GM18507 (cell line): ENCODE results near the gene BCAS3.

Source experiments
- DNase-seq: peaks from one replicate; pipeline ENCODE4 v3.0.0; 2011; ENCODE audit warnings: low read depth; ENCODE audit not compliant: insufficient read length; ENCODE audit errors: extremely low spot score
- FAIRE-seq: peaks from 2 replicates; lab custom pipeline; 2011; peaks lifted over from hg19 to GRCh38; lab: Jason Lieb, UNC

Gene BCAS3

DNA sequence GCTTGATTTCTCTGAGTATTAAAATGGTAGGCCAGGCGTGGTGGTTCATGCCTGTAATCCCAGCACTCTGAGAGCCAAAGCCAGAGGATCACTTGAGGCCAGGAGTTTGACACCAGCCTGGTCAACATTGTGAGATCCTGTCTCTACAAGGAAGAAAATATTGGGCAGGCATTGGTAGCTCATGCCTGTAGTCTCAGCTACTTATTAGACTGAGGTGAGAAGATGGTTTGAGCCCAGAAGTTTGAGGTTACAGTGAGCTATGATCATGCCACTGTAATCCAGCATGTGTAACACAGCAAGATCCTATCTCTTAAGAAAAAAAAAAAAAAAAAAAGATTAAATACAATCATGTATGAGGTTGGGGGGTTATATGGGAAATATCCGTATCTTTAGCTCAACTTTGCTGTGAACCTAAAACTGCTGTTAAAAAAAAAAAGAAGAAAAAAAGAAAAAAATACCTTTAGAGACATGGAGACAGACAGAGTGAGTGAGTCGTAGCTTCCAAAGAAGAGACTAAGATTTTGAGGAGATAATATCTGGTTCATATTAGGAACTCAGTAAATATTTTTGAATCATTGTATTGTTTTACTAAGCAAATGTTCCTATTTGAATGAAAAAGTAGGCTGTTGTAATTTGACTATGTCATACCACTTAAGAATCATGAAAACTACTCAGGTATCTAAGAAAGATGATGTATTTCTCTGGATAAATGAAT lies 396.3 kb downstream of the BCAS3 start:
- DNase-seq = no peak
- FAIRE-seq = no peak

DNA sequence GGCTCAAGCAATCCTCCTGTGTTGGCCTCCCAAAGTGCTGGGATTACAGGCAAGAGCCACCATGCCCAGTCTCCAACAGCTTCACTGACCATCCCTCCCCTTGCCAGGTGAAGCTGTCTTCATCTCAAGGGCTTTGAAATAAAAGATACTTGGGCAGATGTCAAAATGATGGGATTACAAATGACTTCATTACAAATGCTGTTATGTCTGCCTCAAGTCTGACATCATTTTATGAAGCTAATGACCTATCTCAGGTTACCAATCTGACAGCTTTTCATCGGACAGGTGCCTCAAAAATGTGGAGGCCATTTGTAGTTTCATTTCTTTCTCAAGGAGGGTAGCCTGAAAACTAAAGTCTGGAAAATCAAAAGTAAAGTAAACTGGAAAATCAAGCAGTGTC lies 398.3 kb downstream of the BCAS3 start:
- FAIRE-seq (no peak), DNase-seq (no peak)

DNA sequence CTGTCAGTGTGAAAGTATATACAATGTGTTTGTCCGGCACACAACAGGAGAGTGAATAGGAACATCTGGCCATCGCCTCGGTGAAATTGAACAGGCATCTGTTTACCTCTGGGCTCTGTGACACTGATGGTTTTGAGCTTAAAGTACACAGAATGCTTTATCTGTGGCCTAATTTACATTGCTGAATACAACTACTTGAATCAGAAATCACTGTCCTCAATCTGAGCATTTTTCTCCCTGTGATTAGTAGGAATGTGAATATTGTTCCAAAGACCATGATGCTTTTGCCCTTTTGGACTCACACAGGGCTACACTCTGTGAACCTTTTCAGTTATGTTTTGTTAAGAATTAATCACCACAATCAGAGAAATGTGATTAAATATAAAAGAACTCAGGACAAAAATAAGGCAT lies 399.0 kb downstream of the BCAS3 start:
- DNase-seq = no peak
- no peak for FAIRE-seq

DNA sequence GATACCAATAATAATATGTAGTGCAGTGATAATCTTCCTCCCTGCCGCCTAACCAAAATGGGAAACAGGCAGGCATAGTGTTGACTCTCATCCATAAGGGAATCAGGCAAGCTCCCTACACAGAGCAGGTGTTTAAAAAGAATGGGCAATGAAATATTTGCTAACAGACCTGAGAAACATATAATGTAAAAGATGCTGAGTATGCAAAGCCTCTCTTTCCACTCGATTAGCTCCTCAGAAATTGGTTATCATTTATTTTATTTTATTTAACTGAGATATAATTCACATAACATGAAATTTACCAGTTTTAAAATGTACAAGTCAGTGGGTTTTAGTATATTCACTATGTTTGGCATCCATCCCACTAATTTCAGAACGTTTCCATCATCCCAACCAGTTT lies 404.3 kb downstream of the BCAS3 start:
- no peak for DNase-seq
- FAIRE-seq = no peak

DNA sequence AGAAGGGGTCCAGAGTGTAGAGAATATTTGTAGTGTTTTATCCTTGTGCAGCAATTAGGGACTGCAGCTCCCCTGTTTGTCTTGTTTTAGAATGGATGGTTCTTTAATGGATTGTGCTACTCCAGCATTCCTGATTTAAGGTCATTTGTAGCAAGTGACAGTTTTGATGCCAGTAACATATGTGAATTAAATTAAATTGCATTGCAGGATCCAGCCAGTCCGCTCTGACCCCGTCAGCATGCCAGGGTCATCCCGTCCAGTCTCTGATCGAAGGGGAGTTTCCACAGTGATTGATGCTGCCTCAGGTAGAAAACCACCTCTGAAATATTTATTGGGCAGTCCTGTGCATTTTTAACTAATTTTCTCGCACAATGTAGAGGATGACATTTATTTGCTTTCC lies 406.6 kb downstream of the BCAS3 start:
- no peak for FAIRE-seq

DNA sequence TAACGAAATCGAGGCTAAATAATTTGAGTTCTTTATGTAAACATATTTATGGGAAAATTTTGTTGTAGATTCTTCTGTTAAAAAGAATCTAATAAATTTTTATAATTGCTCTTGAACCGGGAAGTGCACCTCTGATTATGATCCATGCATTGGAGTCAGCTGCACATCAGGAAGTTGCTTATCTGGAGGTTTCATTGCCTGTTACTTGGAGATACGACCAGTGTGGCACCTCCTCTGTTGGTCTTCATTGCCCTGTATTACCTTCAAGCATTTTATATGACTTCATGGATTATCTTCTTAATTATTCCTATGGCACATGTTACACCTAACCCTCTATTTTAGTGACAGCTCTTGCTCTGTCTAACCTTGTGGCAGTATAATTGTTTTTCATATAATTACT lies 409.4 kb downstream of the BCAS3 start:
- no peak for FAIRE-seq
- DNase-seq = no peak

More for the DNA sequence above, 406.6 kb downstream of the BCAS3 start:
- DNase-seq = no peak

DNA sequence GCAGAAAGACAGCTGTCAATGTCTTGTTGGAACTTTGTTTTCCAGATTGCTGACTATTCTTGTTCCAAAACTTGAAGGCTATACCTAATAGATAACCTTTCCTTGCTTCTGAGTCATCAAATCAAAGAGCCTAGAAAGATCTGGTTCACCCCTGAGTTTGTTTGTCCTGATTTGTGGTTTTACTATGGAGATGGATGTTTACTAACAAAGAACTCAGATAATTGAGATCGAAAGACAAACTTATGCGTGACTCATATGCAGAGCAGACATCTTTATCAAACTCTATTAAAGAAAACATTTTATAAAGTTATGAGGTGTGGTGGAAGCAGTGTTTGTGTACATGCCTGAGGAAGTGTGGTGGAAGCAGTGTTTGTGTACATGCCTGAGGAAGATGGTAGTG lies 410.9 kb downstream of the BCAS3 start:
- DNase-seq = no peak
- FAIRE-seq = no peak

DNA sequence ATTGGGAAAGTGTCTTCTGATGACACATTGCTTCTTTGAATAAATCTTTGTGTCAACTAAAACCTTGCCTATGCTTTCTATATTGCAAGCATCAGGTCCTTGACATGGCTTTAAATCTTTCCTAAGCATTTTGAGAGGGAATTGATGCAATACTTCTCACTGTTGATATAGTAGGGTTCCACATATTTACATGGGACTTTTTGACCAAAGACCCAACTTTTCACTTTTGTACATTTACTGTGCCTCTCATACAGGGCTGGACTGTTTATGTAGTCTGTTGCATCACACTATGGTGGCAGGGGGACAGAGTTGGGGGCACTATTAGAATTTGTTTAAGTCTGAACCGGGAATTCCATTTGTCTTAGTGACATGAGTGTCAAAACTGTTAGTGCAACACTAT lies 413.4 kb downstream of the BCAS3 start:
- FAIRE-seq = no peak
- no peak for DNase-seq

DNA sequence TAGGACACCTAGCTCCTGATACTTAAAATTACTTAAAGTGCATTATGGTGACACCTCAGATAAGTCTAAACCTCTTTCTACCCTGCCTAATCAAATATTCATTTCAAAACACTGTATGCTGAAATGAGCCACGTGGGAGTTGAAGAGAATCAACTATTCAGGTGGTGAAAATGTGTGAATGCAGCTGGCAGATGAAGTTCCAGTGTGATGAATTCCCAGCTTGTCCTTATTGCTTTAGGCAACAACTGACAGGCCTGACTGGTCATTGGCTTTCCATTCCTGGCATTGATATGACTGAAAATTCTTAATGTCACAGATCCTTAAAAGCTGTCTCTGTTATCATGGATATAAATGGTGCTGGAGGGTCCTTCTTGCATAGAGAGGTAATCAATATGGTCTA lies 420.1 kb downstream of the BCAS3 start:
- DNase-seq = no peak
- FAIRE-seq = no peak

DNA sequence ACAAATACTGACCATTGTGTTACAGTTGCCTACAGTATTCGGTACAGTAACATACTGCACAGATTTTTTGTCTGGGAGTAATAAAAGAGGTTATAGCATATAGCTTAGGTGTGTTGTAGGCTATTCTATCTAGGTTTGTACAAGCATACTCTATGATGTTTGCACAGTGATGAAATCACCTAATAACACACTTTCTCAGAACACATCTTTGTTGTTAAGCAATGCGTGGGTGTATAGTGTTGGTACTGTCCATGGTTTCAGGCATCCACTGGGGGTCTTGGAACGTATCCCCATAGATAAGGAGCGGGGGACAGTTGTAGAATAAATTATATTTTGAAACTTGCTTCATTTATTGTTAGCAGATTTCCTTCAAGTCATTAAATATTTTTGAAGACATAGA lies 428.7 kb downstream of the BCAS3 start:
- no peak for FAIRE-seq
- no peak for DNase-seq

DNA sequence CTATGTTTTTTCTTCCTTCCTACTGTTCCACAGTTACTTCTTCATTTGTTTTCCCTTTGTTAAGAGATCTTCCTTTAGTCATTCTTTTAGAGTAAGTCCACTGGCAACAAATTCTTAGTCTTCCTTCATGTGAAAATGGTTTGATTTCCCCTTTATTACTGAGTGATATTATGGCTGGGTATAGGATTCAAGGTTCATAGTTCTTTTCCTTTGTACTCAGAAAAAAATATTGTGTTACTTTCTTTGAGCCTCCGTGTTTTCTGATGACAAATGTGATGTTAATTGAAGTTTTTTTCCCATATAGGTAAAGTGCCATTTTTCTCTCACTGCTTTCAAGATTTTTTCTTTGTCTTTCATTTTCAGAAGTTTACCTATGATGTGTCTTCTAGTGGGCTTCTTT lies 438.9 kb downstream of the BCAS3 start:
- DNase-seq = no peak
- no peak for FAIRE-seq

DNA sequence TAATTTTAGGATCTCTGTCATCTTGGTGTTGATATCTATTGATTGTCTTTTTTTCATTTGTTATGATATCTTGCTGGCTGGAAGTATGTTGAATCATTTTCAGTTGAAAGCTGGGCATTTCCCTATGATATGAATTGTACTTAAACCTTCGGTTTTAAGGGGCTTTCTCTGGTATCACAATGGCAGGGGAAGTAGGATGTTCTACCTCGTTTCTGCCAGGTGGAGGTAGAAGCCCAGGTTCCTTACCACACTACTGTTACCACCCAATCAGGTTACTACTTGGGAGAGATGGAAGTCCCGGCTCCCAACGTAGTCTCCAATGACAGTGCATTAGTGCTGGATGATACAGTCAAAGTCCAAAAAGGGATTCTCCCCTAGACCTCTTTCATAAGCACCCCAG lies 440.3 kb downstream of the BCAS3 start:
- DNase-seq (no peak), FAIRE-seq (no peak)

DNA sequence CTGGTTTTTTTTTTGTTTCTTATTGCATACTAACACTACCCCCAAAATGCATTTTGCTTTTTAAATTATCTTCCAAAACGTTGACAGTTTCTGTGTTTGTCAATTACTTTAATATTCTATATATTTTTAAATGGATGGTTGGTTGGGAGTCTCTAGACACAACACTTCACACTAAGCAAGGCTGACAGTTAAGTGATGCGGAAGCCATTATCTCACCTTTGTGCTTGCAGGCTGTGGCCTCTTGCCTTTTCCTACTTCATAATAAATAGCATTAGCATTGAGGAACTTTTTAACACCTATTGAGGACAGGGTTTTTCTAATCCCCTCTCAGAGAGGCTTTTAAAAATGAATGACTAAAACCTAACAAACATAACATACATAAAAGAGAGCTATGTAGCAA lies 441.2 kb downstream of the BCAS3 start:
- DNase-seq (no peak), FAIRE-seq (no peak)

DNA sequence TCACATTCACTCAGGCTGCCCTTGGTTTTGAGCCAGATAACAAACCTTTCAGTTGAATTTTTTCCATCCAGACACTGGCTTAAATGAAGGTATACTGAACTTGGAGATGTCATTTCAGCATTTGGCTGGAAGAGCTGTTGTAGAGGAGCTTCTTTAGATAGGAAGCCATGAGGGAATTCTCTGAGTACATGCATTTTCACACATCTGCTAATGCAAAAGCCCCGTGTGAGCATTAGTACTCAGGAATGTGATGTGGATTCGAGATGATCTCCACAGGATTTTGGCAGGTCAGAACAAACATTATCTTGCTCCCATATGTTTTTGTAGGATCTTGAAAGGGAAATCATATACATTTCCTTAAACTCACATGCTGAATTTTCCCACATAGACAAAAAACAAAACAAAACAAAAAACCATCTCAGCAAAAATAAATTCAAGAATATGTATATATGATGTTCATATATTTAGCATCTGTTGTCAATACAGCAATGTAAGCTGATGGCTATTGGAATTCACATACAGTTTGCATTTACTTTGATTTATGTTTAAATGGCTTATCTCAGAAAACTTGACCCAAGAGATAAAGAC lies 444.8 kb downstream of the BCAS3 start:
- no peak for FAIRE-seq
- no peak for DNase-seq

DNA sequence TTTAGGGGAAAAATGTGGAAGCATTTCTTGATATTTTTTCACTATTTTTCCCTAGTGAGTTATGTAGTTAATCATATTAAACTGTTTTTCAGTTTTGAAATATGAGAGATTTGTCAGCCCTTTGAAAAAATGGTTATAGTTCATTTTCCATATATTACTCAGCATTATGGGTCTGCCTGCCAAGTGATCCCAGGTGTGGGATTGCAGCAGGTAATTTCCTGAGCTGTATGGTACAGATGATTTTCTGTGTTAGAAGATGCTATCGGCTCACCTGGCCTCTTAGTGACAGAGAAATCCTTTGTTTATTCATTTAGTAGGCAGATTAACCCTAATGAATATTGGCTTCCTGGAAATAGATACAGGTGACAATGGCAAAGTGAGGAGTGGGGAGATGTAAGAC lies 446.9 kb downstream of the BCAS3 start:
- DNase-seq (no peak), FAIRE-seq (no peak)

DNA sequence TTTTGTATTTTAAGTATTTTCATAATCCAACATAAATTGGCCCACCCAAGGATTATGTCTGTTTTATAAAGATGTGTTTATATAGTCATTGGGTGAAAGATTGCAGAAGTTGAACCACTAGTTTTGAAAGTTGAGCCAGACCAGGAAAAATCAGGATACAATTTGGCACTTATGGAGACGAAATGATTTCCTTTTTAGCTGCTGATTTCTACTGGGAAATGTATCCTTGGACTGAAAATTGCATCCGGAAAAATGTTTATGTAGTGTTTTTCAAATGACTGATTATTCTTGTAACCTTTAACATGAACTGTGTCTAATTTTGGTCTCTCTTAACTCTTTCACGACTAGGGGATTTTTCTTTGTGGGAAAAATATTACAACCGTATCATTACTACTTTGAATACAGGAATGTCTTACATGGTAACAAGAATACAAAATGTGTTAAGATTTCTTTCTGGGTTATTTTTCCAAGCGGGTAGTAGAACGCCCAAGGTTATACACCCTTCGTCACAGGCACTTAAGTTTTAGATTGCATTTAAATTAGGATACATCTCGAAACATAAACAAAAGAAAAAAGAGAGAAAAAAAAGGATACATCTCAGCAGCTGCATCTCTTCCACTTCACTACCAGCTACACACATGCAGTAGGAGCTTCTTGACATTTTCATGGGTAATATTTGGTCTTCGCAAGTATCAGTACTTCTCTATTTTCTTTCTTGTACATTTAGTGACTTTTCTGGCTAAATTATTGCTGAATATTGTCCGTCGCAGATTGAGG lies 449.0 kb downstream of the BCAS3 start:
- FAIRE-seq (no peak), DNase-seq (no peak)

DNA sequence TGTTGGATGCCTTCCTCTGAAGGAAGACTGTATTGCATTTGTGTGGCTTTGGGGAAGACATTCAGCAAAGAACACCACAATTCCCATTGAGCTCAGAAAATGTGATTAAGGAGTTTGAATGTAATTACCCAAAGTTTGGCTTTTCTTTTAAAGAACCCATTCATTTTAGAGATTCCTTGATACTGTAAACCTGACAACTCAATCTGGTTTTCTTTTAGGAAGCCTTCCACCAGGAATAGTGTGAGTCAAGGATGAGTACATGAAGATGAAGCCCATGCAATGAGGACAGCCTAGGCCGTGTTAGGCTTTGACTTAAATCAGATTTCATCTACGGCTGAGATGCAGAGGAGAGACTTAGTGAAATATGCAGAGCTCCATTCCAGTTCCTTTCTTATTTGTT lies 450.3 kb downstream of the BCAS3 start:
- no peak for DNase-seq
- no peak for FAIRE-seq

DNA sequence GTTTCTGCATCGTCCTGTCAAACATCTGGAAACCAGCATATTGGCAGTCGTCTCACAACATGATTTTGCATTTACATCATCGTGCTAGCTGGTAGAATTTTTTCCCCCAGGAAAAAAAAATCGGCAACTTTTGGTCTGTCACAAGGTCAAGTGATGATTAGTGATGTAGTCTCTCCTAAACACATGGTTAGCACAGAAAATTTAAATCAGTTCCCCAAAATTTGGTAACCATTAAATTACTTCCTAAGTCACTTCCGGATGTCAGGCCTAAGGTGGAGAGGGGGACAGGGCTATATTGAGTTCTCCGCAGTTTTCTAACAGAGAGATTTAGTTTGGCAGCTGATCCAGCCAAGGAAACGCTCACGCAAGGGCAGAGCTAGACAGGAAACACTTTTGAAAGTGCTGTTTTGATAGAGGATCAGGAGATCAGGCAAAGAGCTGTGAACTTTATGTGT lies 451.0 kb downstream of the BCAS3 start:
- FAIRE-seq (no peak), DNase-seq (no peak)

DNA sequence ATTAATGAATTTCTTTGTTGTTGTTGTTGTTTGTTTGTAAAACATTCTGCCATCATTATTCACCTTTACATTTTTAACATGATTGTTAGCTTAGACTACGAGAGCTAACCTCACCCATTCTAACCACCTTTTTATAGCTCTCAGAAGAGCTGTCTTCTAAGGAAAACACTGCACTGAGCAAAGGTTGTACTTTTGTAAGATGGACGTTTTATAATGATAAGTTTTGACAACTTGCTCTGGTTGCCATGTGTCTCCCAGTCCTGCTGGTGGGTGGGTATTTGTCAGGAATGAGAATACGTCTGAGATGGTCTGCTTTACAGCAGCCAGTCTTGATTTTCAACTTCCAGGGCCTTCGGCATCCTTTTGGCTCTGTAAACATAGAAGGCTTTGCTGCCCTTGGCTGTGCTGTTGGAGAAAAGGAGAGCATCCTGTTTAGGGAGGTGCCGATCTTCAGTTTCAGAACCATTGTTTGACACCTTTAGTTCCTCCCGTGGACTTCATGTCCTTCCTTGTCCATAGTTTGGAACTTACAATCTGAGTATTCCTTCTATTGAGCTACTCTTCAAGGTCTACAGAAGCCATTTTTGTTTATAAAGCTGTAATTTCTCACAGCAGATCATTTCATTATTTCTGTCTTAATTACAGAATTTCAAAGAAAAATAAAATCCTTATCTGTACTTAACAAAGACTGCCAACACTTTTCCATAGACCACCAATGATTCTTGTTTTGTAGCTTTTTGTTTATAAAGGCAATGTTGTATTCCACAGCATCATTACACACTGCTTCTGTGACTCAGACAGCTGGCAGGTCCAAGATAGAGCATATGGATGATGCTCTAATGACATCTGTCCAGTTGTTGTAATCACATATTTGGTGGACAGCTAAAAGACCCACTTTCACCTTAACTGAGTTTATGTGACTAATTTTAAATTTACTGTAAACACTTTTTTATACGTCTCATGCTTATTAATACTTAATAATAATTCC lies 451.9 kb downstream of the BCAS3 start:
- FAIRE-seq (no peak), DNase-seq (no peak)

DNA sequence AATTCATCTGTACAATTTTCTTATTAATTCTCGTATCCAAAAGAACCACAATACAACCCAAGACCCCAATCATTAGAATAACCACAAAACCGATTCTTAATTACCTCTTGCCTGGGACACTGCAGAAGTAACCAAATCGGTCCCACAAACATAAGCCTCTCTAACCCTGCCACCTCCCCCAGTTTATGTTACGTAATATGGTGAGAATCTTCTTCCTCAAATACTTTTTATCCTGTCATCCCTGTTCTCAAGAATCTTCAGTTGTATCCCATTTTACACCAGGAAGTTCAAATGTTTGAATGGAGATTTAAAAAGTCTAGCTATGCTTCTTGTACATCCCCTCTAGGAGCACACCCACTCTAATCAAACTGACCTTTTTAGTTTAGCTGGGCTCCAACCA lies 452.7 kb downstream of the BCAS3 start:
- FAIRE-seq (no peak), DNase-seq (no peak)
